ENCODE data around the gene KRTAP10-12. TPM values are rescaled to one million over a fixed set of nuclear protein-coding genes. Genes with fewer than 3 reads are reported as not detected.

KRTAP10-12 gene
- total and polyA plus RNA-seq, 10 of the 15 experiments (the other 5 are each of a cell fraction or from before 2014, with no cell fraction given), result not detected

GRCh38 chr21:44720170-44720569, 23.2 kb downstream of the KRTAP10-12 start (continued):
- TF ChIP-seq BRCA1 (IDR thresholded peaks at IDR 0.05; ENCODE audit: low read depth, low read length) (no peak), BMI1 (IDR thresholded peaks at IDR 0.05; ENCODE audit: borderline replicate concordance) (no peak), PKNOX1 (IDR thresholded peaks at IDR 0.05) (no peak), ATF7 (IDR thresholded peaks at IDR 0.05; ENCODE audit: low read depth) (no peak), SKIL (IDR thresholded peaks at IDR 0.05; ENCODE audit: low read depth, poor library complexity, severe bottlenecking) (no peak), RBBP5 (conservative IDR thresholded peaks at IDR 0.05) (no peak)

GRCh38 chr21:44722731-44723130, 25.8 kb downstream of the KRTAP10-12 start:
- POLR2A ChIA-PET, result no interaction called here
- Histone ChIP-seq H4K20me1 (ENCODE audit: control insufficient read depth, insufficient read depth) (no peaks in the 10 kb centered on the region), H3K9me3 (replicated peaks; ENCODE audit: control insufficient read depth, insufficient read depth, low read length) (no peaks in the 10 kb centered on the region), H2AFZ (ENCODE audit: control insufficient read depth, low read depth, low read length) (no peak overlapping the region), H3K79me2 (ENCODE audit: control insufficient read depth, insufficient read depth, low read length) (no peaks in the 10 kb centered on the region), H3K4me1 (ENCODE audit: control insufficient read depth, insufficient read depth, low read length) (no peaks in the 10 kb centered on the region), H3K27ac (ENCODE audit: control insufficient read depth, insufficient read depth) (no peak overlapping the region), H3K4me3 (no peak overlapping the region), H3K27me3 (replicated peaks in 1 of 2; ENCODE audit: control insufficient read depth in 2 of 2, insufficient read depth in 2 of 2, low read length in 1 of 2) (peaks cover 2 to 6% of the 10 kb centered on the region in 2 experiments; a peak in 2 of 4 replicates), H3K36me3 (ENCODE audit: control insufficient read depth in 2 of 2, insufficient read depth in 2 of 2, low read length in 1 of 2) (no peaks in the 10 kb centered on the region), H3K9ac (ENCODE audit: control insufficient read depth, insufficient read depth, low read length) (no peak overlapping the region), H3K4me2 (ENCODE audit: control insufficient read depth, insufficient read depth) (no peak overlapping the region)
- RAD21 ChIA-PET (ENCODE audit: unreplicated experiment), result no interaction called here
- no TSS peak for BruUV-seq (replicated peaks)
- DNase-seq (ENCODE audit: low read depth, low spot score), result no peak
- SMC1A ChIA-PET (ENCODE audit: uncharacterized antibody, unreplicated experiment), result no interaction called here
- ATAC-seq, result no peak
- in situ Hi-C loops (cut with MboI) (no loop called here), intact Hi-C loops (cut with micrococcal nuclease; ENCODE audit: unreplicated experiment) (no loop called here)
- whole genome bisulfite sequencing (ENCODE audit: insufficient coverage, insufficient replicate concordance, low lambda C conversion rate, missing lambda C conversion rate), result 56% methylated on average over 5 of the region's 5 CpGs
- no peak for FAIRE-seq
- CTCF ChIA-PET, result interaction anchor here (0.9 to 1.3 kb wide), 2 partner anchors 20 to 47 kb away, joined by 3 to 6 read pairs; no protein-coding TSS in a partner anchor
- TF ChIP-seq ZBTB11 (CRISPR knock-in tag; IDR thresholded peaks at IDR 0.05) (no peak), RUNX3 (IDR thresholded peaks at IDR 0.05; ENCODE audit: low read length) (no peak), ZNF24 (IDR thresholded peaks at IDR 0.05) (no peak), SUPT20H (IDR thresholded peaks at IDR 0.05; ENCODE audit: borderline replicate concordance, control insufficient read depth, low read depth, low read length) (no peak), IRF3 (IDR thresholded peaks at IDR 0.05) (no peak), ATF3 (IDR thresholded peaks at IDR 0.05; ENCODE audit: borderline replicate concordance, extremely low read depth, low read depth, low read length) (no peak), STAT1 (conservative IDR thresholded peaks at IDR 0.05) (no peak), ATF2 (IDR thresholded peaks at IDR 0.05; ENCODE audit: low read length) (no peak)
